Measurements from ENCODE around the gene PRDM12. TPM values are rescaled to one million over a fixed set of nuclear protein-coding genes. Genes with fewer than 3 reads are reported as not detected.

PRDM12 gene
- total RNA-seq, 1 experiment from 2014 or later = not detected

DNA sequence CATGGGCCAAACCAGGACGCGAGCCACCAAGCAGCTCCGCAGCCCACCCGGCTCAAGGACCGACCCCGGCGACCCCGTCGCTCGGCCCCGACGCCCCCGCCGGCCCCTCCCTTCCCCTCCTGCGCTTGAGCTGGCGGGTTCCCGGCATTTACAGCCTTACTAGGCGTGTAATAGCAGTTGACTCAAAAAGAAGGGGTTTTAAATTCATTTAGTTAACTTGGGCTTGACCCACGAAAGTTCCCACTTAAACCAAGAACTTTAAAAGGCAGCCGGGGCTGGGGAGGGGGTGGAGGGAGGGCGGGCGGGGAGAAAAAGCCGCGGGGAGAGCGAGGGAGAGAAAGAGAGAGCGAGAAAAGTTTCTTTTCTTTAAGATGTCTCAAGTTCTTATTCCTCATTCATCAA lies 636 bp downstream of the PRDM12 start:
- Histone ChIP-seq H3K14ac (ENCODE audit: insufficient read depth, low read length) (no peak overlapping the region), H3K23me2 (ENCODE audit: insufficient read length, low read depth, low read length, poor library complexity, severe bottlenecking) (peaks cover 15% of the 10 kb centered on the region), H2AK5ac (ENCODE audit: insufficient read length, low read length) (no peak overlapping the region), H3K56ac (ENCODE audit: insufficient read length, low read depth, low read length) (no peak overlapping the region), H4K91ac (ENCODE audit: insufficient read length, low read depth, low read length) (no peak overlapping the region), H3T11ph (ENCODE audit: low read length) (no peak overlapping the region), H3K9ac (ENCODE audit: extremely low read depth, insufficient read length, low read length) (no peak overlapping the region), H3K23ac (ENCODE audit: insufficient read length, low read depth, low read length) (no peak overlapping the region), H3K4ac (ENCODE audit: low read depth, low read length) (no peak overlapping the region), H3K4me2 (ENCODE audit: insufficient read depth, insufficient read length, low read length) (peak overlapping the region; percentile 44), H2AFZ (ENCODE audit: low read length) (no peak overlapping the region), H2BK20ac (ENCODE audit: low read depth, low read length, poor library complexity, severe bottlenecking) (no peak overlapping the region), H2BK5ac (ENCODE audit: insufficient read length, low read length) (no peak overlapping the region), H2BK12ac (ENCODE audit: insufficient read length, low read depth, low read length) (no peak overlapping the region), H3K79me2 (ENCODE audit: insufficient read depth, low read length) (no peaks in the 10 kb centered on the region), H3K18ac (ENCODE audit: insufficient read length, low read depth, low read length) (no peak overlapping the region), H3K79me1 (ENCODE audit: insufficient read depth, low read depth, low read length, poor library complexity, severe bottlenecking) (no peaks in the 10 kb centered on the region), H3K9me3 (ENCODE audit: control insufficient read depth, low read depth, low read length) (no peaks in the 10 kb centered on the region), H3K27me3 (ENCODE audit: insufficient read depth, low read length) (peaks cover 80% of the 10 kb centered on the region), H3K4me1 (ENCODE audit: insufficient read depth, low read length) (no peaks in the 10 kb centered on the region; the same call in 1 of the 2 replicates), H4K20me1 (ENCODE audit: control insufficient read depth, insufficient read depth, insufficient read length) (no peaks in the 10 kb centered on the region), H3K27ac (ENCODE audit: insufficient read length, low read depth, low read length) (no peak overlapping the region), H2BK120ac (ENCODE audit: low read depth, low read length, poor library complexity, severe bottlenecking) (no peak overlapping the region), H2BK15ac (ENCODE audit: low read depth, low read length) (no peak overlapping the region), H4K5ac (ENCODE audit: insufficient read length, low read depth, low read length) (no peak overlapping the region), H4K8ac (replicated peaks; ENCODE audit: insufficient read length, low read depth, low read length) (no peak overlapping the region)
- H3K4me3 Mint-ChIP-seq = peak overlapping the region; percentile 35 to 83; a peak in 4 of 5 replicates
- H3K27ac Mint-ChIP-seq = no peak overlapping the region
- no CpG with 5 or more reads among the region's 26 CpGs for WGBS (ENCODE audit: extremely low coverage, insufficient read length, low lambda C conversion rate)
- peaks cover 11 to 34% of the 10 kb centered on the region in 2 experiments for H3K4me1 Mint-ChIP-seq
- H3K9me3 Mint-ChIP-seq = no peaks in the 10 kb centered on the region; a peak in 2 of 5 replicates
- TF ChIP-seq, protein P1, sequence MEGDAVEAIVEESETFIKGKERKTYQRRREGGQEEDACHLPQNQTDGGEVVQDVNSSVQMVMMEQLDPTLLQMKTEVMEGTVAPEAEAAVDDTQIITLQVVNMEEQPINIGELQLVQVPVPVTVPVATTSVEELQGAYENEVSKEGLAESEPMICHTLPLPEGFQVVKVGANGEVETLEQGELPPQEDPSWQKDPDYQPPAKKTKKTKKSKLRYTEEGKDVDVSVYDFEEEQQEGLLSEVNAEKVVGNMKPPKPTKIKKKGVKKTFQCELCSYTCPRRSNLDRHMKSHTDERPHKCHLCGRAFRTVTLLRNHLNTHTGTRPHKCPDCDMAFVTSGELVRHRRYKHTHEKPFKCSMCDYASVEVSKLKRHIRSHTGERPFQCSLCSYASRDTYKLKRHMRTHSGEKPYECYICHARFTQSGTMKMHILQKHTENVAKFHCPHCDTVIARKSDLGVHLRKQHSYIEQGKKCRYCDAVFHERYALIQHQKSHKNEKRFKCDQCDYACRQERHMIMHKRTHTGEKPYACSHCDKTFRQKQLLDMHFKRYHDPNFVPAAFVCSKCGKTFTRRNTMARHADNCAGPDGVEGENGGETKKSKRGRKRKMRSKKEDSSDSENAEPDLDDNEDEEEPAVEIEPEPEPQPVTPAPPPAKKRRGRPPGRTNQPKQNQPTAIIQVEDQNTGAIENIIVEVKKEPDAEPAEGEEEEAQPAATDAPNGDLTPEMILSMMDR (conservative IDR thresholded peaks at IDR 0.05) = no peak
- peaks cover 0 to 1% (median 0%) of the 10 kb centered on the region in 3 experiments; a peak in 2 of 7 replicates for H3K36me3 Mint-ChIP-seq (ENCODE audit: insufficient read depth in 1 of 3, low read depth in 3 of 3)
- H3K27me3 Mint-ChIP-seq (ENCODE audit: low read depth) = peaks cover 100% of the 10 kb centered on the region
- DNase-seq = no peak
